ENCODE measurements around the gene TMEM106B. TPM values are rescaled to one million over a fixed set of nuclear protein-coding genes. Genes with fewer than 3 reads are reported as not detected.

The TMEM106B gene
- total RNA-seq, 3 donors from 2014 or later (not counting 1 experiment from before 2014, with no cell fraction given) = 18.6 to 28.5 (median 20.4) TPM

DNA sequence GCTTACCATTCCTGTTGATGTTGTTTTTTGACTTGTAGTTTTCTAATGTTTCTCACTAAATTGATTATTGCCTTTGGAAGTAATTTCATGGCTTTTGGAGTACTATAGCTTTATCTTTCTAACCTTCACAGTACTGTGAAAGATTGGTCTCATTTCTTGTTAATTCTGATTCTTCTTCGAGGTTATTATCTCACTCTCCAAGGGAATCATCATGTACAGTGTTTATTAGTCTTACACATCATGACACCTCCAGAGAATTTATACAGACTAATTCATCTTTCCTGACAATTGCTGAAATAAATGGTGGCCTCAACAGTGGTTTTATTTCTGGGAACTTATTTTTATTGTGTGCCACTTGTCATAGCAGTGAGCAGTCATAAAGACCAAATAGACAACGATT lies 37.4 kb upstream of the TMEM106B start:
- intact Hi-C loops (cut with micrococcal nuclease) = no loop called here
- no peaks in the 10 kb centered on the region for H3K36me3 ChIP-seq (ENCODE audit: control insufficient read depth, insufficient read depth, low read length)
- H3K4me1 Mint-ChIP-seq = no peaks in the 10 kb centered on the region

DNA sequence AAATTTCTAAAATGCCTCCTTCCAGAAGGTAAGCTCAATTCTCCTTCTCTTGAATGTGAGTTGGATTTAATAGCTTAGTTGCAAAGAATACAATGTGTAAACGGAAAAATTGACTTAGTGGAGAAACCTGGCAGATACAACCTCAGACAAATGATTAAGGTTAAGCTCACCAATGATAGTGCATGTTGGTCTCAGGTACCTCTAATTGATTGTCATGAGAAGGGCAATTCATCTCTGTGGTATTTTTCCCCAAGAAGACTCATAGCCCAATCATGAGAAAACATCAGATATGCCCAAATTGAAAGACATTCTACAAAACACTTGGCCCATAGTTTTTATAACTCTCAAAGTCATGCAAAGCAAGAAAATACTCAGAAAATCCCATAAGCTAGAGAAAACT lies 36.2 kb upstream of the TMEM106B start:
- Mint-ChIP-seq H3K9me3 (no peaks in the 10 kb centered on the region), H3K27ac (no peak overlapping the region), H3K36me3 (no peaks in the 10 kb centered on the region), H3K4me3 (no peak overlapping the region), H3K4me1 (no peaks in the 10 kb centered on the region), H3K27me3 (ENCODE audit: low read depth in 2 of 2) (peaks cover 16 to 33% of the 10 kb centered on the region in 2 donors)
- ATAC-seq = no peak
- intact Hi-C loops (cut with micrococcal nuclease) = no loop called here
- Histone ChIP-seq H3K9me3 (ENCODE audit: control insufficient read depth, insufficient read depth, low read length) (no peaks in the 10 kb centered on the region), H3K36me3 (ENCODE audit: control insufficient read depth, insufficient read depth, low read length) (no peaks in the 10 kb centered on the region), H3K4me1 (ENCODE audit: control insufficient read depth, insufficient read depth, low read length) (peaks cover 12% of the 10 kb centered on the region), H3K27ac (ENCODE audit: low read length) (no peak overlapping the region), H3K4me3 (ENCODE audit: low read length) (no peak overlapping the region), H3K27me3 (ENCODE audit: control insufficient read depth, insufficient read depth, low read length) (peaks cover 15% of the 10 kb centered on the region)
- TF ChIP-seq, protein P1, sequence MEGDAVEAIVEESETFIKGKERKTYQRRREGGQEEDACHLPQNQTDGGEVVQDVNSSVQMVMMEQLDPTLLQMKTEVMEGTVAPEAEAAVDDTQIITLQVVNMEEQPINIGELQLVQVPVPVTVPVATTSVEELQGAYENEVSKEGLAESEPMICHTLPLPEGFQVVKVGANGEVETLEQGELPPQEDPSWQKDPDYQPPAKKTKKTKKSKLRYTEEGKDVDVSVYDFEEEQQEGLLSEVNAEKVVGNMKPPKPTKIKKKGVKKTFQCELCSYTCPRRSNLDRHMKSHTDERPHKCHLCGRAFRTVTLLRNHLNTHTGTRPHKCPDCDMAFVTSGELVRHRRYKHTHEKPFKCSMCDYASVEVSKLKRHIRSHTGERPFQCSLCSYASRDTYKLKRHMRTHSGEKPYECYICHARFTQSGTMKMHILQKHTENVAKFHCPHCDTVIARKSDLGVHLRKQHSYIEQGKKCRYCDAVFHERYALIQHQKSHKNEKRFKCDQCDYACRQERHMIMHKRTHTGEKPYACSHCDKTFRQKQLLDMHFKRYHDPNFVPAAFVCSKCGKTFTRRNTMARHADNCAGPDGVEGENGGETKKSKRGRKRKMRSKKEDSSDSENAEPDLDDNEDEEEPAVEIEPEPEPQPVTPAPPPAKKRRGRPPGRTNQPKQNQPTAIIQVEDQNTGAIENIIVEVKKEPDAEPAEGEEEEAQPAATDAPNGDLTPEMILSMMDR (IDR thresholded peaks at IDR 0.05) = no peak
- no peak for DNase-seq
- WGBS (ENCODE audit: insufficient coverage) = 78% methylated on average over 1 of the region's 1 CpG

More for the DNA sequence above, 37.4 kb upstream of the TMEM106B start:
- WGBS (ENCODE audit: insufficient coverage) = 90% methylated on average over 2 of the region's 2 CpGs
- H3K4me1 ChIP-seq (ENCODE audit: control insufficient read depth, insufficient read depth, low read length) = peaks cover 14% of the 10 kb centered on the region
- no peak overlapping the region for H3K4me3 ChIP-seq (ENCODE audit: low read length)
- no peak for DNase-seq
- no peak overlapping the region for H3K27ac ChIP-seq (ENCODE audit: low read length)
- no peaks in the 10 kb centered on the region for H3K9me3 ChIP-seq (ENCODE audit: control insufficient read depth, insufficient read depth, low read length)
- TF ChIP-seq, protein P1 (IDR thresholded peaks at IDR 0.05) = no peak
- Mint-ChIP-seq H3K9me3 (peaks cover 2 to 3% of the 10 kb centered on the region in 2 donors), H3K36me3 (peaks cover 6% of the 10 kb centered on the region), H3K4me3 (no peak overlapping the region), H3K27ac (no peak overlapping the region), H3K27me3 (ENCODE audit: low read depth in 2 of 2) (peaks cover 12 to 26% of the 10 kb centered on the region in 2 donors)
- no peak for ATAC-seq
- H3K27me3 ChIP-seq (ENCODE audit: control insufficient read depth, insufficient read depth, low read length) = peaks cover 14% of the 10 kb centered on the region

DNA sequence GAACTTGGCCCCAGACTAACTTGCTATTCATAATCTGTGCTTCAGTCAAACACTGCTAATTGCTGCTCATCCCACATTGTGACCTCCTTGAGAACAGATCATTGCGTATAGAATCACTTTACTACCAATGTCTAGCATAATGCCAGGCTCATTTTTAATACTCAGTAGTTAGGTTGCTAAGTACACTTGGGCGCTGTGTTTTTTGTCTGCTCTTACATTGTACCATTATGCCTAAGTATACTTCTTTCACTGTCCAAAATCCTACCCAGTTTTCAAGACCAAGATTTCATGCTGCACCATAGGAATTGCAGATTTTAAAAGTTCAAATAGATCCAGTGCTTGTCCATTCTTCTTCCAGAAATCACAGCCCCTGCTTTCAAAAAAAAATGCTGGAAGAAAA lies 32.8 kb upstream of the TMEM106B start:
- WGBS (ENCODE audit: insufficient coverage) = 93% methylated on average over 2 of the region's 2 CpGs
- H3K27ac Mint-ChIP-seq = no peak overlapping the region

DNA sequence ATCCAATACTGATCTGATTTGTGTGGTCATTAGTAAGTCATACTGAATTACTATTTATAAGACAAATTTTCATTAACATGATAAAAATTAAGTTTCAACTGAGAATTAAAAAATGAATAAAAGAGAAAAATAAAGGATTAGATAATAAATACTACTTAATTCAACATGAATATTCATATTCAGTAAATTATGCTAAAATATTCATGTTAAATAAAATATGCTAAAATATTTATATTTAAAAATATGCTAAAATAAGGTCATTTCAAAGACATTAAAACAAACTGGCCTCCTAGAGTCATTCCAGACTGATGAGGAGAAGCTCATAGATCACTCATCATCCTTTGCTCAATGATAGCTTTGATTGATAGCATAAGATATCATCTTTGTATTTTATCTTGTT lies 16.7 kb upstream of the TMEM106B start:
- H3K27ac ChIP-seq (ENCODE audit: low read length) = no peak overlapping the region
- Mint-ChIP-seq H3K27ac (no peak overlapping the region), H3K36me3 (no peaks in the 10 kb centered on the region), H3K27me3 (ENCODE audit: low read depth in 2 of 2) (peaks cover 27 to 41% of the 10 kb centered on the region in 2 donors), H3K4me3 (no peak overlapping the region), H3K9me3 (no peaks in the 10 kb centered on the region), H3K4me1 (no peaks in the 10 kb centered on the region)
- intact Hi-C loops (cut with micrococcal nuclease) = no loop called here
- ATAC-seq (no peak), DNase-seq (no peak)
- no peaks in the 10 kb centered on the region for H3K9me3 ChIP-seq (ENCODE audit: control insufficient read depth, insufficient read depth, low read length)
- no peaks in the 10 kb centered on the region for H3K36me3 ChIP-seq (ENCODE audit: control insufficient read depth, insufficient read depth, low read length)
- TF ChIP-seq, protein P1 (IDR thresholded peaks at IDR 0.05) = no peak
- H3K27me3 ChIP-seq (ENCODE audit: control insufficient read depth, insufficient read depth, low read length) = peaks cover 2% of the 10 kb centered on the region
- H3K4me3 ChIP-seq (ENCODE audit: low read length) = no peak overlapping the region
- no peaks in the 10 kb centered on the region for H3K4me1 ChIP-seq (ENCODE audit: control insufficient read depth, insufficient read depth, low read length)

More for the DNA sequence above, 32.8 kb upstream of the TMEM106B start:
- H3K4me3 ChIP-seq (ENCODE audit: low read length) = no peak overlapping the region
- no peaks in the 10 kb centered on the region for H3K9me3 ChIP-seq (ENCODE audit: control insufficient read depth, insufficient read depth, low read length)
- no peaks in the 10 kb centered on the region for H3K36me3 ChIP-seq (ENCODE audit: control insufficient read depth, insufficient read depth, low read length)
- intact Hi-C loops (cut with micrococcal nuclease) = no loop called here
- H3K4me3 Mint-ChIP-seq = no peak overlapping the region
- no peaks in the 10 kb centered on the region for H3K9me3 Mint-ChIP-seq
- no peak for ATAC-seq
- H3K27ac ChIP-seq (ENCODE audit: low read length) = no peak overlapping the region
- H3K27me3 ChIP-seq (ENCODE audit: control insufficient read depth, insufficient read depth, low read length) = peaks cover 10% of the 10 kb centered on the region
- no peak for DNase-seq
- no peaks in the 10 kb centered on the region for H3K4me1 Mint-ChIP-seq
- H3K27me3 Mint-ChIP-seq (ENCODE audit: low read depth in 2 of 2) = peaks cover 16 to 32% of the 10 kb centered on the region in 2 donors
- H3K36me3 Mint-ChIP-seq = no peaks in the 10 kb centered on the region
- no peaks in the 10 kb centered on the region for H3K4me1 ChIP-seq (ENCODE audit: control insufficient read depth, insufficient read depth, low read length)
- TF ChIP-seq, protein P1 (IDR thresholded peaks at IDR 0.05) = no peak
